Kidney (tissue), 14 donors: ENCODE data around the gene ALK. TPM values are rescaled to one million over a fixed set of nuclear protein-coding genes. Genes with fewer than 3 reads are reported as not detected.

Source experiments
- DNase-seq, 5 donors: peaks; one replicate each; pipeline ENCODE4 v3.0.0-alpha.2; 2013 to 2020
- FAIRE-seq: peaks from 2 replicates; lab custom pipeline; 2012; peaks lifted over from hg19 to GRCh38; lab: Jason Lieb, UNC
- H3K27ac ChIP-seq, 2 donors: one replicate each; pipeline ENCODE4 v1.7.0; 2013; ENCODE audit warnings: low read depth in 2 of 2, low read length in 2 of 2, inconsistent platforms in 1 of 2
- H3K27me3 ChIP-seq: one replicate; pipeline ENCODE4 v1.7.1; 2013; ENCODE audit warnings: low read length, inconsistent platforms; ENCODE audit not compliant: control insufficient read depth, insufficient read depth
- H3K36me3 ChIP-seq, 3 donors: one replicate each; pipeline versions ENCODE4 v1.7.0 to v1.7.1; 2013; ENCODE audit warnings: low read length in 3 of 3, control low read depth in 1 of 3, inconsistent platforms in 1 of 3; ENCODE audit not compliant: insufficient read depth in 3 of 3, control insufficient read depth in 2 of 3
- H3K4me1 ChIP-seq, 3 donors: one replicate each; pipeline versions ENCODE4 v1.7.0 to v1.7.1; 2013; ENCODE audit warnings: low read length in 3 of 3, inconsistent platforms in 1 of 3, low read depth in 1 of 3; ENCODE audit not compliant: control insufficient read depth in 2 of 3, insufficient read depth in 2 of 3
- H3K4me3 ChIP-seq, 3 donors: one replicate each; pipeline versions ENCODE4 v1.7.0 to v1.8.1; 2013; ENCODE audit warnings: low read length in 3 of 3, control low read depth in 1 of 3, inconsistent platforms in 1 of 3
- H3K9ac ChIP-seq, 3 donors: one replicate each; pipeline versions ENCODE4 v1.7.0 to v1.7.1; 2013; ENCODE audit warnings: low read length in 3 of 3, control low read depth in 1 of 3, inconsistent platforms in 1 of 3
- H3K9me3 ChIP-seq, 3 donors: one replicate each; pipeline versions ENCODE4 v1.7.0 to v1.7.1; 2013; ENCODE audit warnings: low read length in 3 of 3, control low read depth in 1 of 3, inconsistent platforms in 1 of 3; ENCODE audit not compliant: control insufficient read depth in 2 of 3, insufficient read depth in 1 of 3
- CTCF ChIP-seq: IDR thresholded peaks from 3 replicates; pipeline ENCODE4 v1.5.1; 2012; ENCODE audit warnings: mild to moderate bottlenecking, moderate library complexity, borderline replicate concordance; ENCODE audit not compliant: insufficient read depth; ENCODE audit errors: extremely low read depth
- intact Hi-C: fragments of 100-400 bp; cut with DNase I; formaldehyde crosslinking; loops from one replicate; pipeline ENCODE4 v1.11.1; 2022
- polyA plus RNA-seq: library from polyadenylated mRNA; stranded (reverse); fragments of 350-450 nt; fragmentation: Illumina TruSeq; extraction: RNeasy Lipid Tissue Mini Kit (QIAGEN cat#74804); gene quantifications from one replicate; pipeline ENCODE4 v1.2.3, GENCODE V29; 2014; ENCODE audit warnings: low read depth, low replicate concordance; ENCODE audit not compliant: insufficient read depth
- total RNA-seq: library from RNA; stranded (reverse); fragmentation: NEBNext Ultra II Directional; extraction: Animal tissue kit (Norgen Biotek cat#: 25700); gene quantifications from one replicate; pipeline ENCODE4 v1.2.1, GENCODE V29; 2021
- donor health status: control.
- donor health status: control.
- donor health status: control.
- donor health status: control.
- donor health status: control.
- donor health status: DM: yes; HTN: yes; CAD: no.
- donor health status: Normal renal cell carcinoma (clear cell type).

Gene ALK
- total and polyA plus RNA-seq, 2 donors from 2014 or later = 0.13 TPM; not detected in 1

DNA sequence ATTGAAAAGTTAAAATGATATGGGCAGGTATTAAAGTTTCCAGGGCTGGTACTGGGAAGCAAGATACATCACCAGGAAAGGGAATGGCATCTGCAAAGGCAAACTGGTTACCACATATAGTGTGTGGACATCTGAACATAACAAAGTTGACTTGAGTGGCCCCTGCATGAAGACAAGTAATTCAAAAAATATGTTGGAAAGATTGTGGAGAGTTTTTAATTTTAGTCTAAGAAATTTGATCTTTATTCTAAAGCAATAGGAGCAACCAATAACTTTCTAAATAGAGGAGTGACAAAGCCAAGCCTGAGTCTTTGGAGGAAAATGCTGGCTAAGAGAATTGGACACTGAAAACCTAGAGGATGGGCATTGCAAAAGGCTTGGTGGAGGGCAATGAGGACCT is 278.2 kb downstream of the ALK start:
- DNase-seq (no peak), FAIRE-seq (no peak)
- no peak for TF ChIP-seq CTCF
- Histone ChIP-seq H3K27me3 (no peaks in the 10 kb centered on the region), H3K36me3 (no peaks in the 10 kb centered on the region), H3K27ac (no peak overlapping the region), H3K9ac (no peak overlapping the region), H3K4me3 (no peak overlapping the region), H3K4me1 (no peaks in the 10 kb centered on the region), H3K9me3 (peaks cover 0 to under 1% (median 0%) of the 10 kb centered on the region in 3 donors)
- intact Hi-C loops = no loop called here

DNA sequence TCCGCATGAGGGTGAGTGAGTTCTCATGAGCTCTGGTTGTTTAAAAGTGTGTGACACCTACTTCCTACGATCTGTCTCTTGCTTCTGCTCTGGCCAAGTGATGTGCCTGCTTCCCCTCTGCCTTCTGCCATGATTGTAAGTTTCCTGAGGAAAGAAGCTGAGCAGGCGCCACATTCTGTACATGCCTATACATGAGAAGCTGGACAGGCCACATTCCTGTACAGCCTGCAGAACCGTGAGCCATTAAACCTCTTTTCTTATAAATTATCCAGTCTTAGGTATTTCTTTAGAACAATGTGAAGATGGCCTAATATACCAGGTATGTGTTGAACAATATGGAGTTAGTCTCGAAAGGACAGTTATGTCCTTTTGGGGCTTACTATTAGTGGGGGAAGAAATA is 281.0 kb downstream of the ALK start:
- DNase-seq = no peak
- no peaks in the 10 kb centered on the region for H3K4me1 ChIP-seq
- no peaks in the 10 kb centered on the region for H3K36me3 ChIP-seq
- FAIRE-seq = no peak
- no peak overlapping the region for H3K4me3 ChIP-seq
- no peak overlapping the region for H3K9ac ChIP-seq
- H3K27ac ChIP-seq = no peak overlapping the region
- H3K27me3 ChIP-seq = no peaks in the 10 kb centered on the region
- H3K9me3 ChIP-seq = no peaks in the 10 kb centered on the region
- TF ChIP-seq CTCF = no peak
- intact Hi-C loops = no loop called here

- Histone ChIP-seq H3K9ac (no peak overlapping the region), H3K27ac (no peak overlapping the region), H3K27me3 (no peaks in the 10 kb centered on the region), H3K4me1 (no peaks in the 10 kb centered on the region), H3K4me3 (no peak overlapping the region), H3K36me3 (no peaks in the 10 kb centered on the region), H3K9me3 (no peaks in the 10 kb centered on the region)
- FAIRE-seq = no peak
- no peak for TF ChIP-seq CTCF
- intact Hi-C loops = no loop called here
- DNase-seq = no peak
Observed at GRCh38 chr2:29638641-29639040, 282.7 kb downstream of the ALK start.

- intact Hi-C loops = no loop called here
- no peaks in the 10 kb centered on the region for H3K9me3 ChIP-seq
- no peak overlapping the region for H3K4me3 ChIP-seq
- H3K27ac ChIP-seq = no peak overlapping the region
- H3K27me3 ChIP-seq = no peaks in the 10 kb centered on the region
- DNase-seq = no peak
- H3K9ac ChIP-seq = no peak overlapping the region
- FAIRE-seq = no peak
- TF ChIP-seq CTCF = no peak
- no peaks in the 10 kb centered on the region for H3K36me3 ChIP-seq
- H3K4me1 ChIP-seq = no peaks in the 10 kb centered on the region
Observed at GRCh38 chr2:29634916-29635315, 286.5 kb downstream of the ALK start.
